Stimulated activated CD4-positive, alpha-beta T cell treated with anti-CD3 and anti-CD28 coated beads, Interleukin-12 subunit alpha, Interleukin-12 subunit beta, amount 100 ng/mL, for 4 hours (primary cell): Measurements from ENCODE around the gene EVL.

Source experiments
- DNase-seq: peaks from one replicate; pipeline ENCODE4 v3.0.0-alpha.2; 2020

Gene EVL

DNA sequence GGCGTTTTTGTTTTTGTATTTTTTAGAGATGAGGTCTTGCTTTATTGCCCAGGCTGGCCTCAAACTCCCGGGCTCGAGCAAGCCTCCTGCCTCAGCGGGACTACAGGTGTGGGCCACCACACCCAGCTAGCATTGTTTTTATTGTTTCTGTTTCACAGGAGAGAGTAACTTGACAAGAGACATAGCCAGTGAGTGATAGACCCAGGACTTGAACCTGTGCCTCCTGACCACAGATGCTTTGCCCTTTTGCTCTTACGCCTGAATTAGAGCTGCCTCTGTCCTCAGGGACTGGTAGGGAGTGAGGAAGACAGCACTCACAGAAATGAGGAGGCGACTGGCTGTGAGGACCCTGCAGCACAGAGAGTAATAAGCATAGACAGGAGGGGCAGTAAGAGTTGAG lies 2.3 kb downstream of the EVL start:
- DNase-seq = no peak

DNA sequence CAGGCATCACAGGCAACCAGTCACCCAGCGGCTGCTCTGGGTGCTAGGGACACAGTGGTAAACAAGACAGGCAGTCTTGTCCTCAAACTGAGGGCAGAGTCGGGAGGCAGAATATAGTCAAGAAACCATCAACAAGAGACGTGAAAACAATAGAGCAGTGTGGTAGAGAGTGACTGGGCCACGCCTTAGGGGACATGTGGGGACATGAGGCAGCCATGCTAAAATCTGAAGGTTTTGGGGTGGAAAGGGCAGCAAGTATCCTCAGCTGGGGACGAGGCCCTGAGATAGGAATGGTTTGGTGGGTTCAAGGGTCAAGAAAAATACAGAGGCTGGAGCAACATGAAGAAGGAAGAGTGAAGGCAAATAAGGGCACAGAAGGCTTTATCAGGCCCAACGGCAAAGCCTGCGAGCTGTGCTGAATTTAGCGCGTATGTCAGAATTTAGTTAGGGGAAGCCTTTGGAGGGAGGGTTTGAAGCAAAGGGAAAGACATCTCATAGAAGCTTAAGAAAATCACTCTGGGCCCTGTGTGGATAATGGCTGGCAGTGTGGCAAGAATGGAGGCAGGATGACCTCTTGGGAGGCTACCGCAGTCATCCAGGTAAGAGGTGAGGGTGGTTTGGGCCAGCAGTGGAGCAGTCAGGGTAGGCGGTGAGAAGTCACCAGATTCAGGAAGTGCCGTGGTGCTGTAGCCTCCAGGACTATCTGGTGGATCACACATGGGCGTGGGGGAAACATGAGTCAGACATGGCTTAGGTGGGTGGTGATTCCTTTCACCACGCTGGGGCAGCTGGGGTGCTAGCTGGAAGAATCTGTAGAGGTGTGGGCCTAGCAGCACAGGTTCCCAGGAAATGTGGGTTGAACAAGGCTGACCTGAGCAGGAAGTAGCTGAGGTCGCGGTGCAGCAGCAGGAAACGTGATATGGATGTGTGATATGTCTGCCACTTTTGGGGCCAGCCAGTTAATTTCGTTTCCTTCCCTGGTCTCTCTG lies 3.0 kb downstream of the EVL start:
- peak; percentile 75 for DNase-seq

GRCh38 chr14:100069161-100069800 lies 4.1 kb downstream of the EVL start:
- DNase-seq = no peak

GRCh38 chr14:100070310-100070709 lies 5.1 kb downstream of the EVL start:
- no peak for DNase-seq

DNA sequence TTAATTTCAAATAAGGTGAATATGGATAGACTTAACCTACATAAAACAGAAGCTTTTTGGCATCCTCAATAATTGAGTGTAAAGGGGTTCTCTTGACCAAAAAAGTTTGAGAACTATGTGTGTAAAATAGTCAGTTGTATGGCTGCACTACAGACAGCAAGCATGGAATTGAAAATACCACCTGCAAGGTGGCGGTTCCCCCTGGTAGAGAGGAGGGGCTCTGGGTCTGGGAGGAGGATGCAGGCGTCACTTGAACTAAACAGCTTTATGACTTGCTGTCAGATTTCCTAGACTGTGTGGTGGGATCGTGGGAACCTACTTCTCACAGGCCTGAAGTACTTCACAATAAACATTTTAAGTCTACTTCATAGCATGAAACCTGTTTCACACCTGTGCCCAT lies 6.3 kb downstream of the EVL start:
- DNase-seq = no peak

DNA sequence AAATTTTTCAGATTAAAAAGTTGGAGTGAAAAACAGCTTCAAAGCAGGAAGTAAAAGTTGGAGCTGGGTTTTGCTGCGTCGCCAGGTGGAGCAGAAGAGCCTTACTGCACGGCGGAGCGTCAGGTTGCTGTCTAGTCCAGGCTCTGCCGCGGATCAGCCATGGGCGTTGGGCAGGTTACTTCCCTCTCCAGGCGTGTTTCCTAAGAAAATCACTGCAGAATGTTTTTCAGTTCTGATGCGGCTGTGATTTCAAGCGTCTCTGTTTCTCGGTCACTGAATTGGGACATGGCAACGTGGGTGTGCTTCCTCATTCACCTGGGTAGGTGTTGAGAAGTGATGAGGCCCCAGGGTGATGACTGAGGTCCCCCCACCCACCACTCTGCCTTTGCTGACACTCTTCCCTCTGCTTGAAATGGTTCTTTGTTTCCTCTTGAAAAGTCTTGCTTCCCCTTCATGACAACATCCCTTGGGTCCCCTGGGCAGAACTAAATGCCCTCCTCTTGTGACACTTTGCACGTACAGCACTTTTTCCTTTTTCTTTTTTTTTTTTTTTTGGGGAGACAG lies 7.6 kb downstream of the EVL start:
- DNase-seq = peak; percentile 52

DNA sequence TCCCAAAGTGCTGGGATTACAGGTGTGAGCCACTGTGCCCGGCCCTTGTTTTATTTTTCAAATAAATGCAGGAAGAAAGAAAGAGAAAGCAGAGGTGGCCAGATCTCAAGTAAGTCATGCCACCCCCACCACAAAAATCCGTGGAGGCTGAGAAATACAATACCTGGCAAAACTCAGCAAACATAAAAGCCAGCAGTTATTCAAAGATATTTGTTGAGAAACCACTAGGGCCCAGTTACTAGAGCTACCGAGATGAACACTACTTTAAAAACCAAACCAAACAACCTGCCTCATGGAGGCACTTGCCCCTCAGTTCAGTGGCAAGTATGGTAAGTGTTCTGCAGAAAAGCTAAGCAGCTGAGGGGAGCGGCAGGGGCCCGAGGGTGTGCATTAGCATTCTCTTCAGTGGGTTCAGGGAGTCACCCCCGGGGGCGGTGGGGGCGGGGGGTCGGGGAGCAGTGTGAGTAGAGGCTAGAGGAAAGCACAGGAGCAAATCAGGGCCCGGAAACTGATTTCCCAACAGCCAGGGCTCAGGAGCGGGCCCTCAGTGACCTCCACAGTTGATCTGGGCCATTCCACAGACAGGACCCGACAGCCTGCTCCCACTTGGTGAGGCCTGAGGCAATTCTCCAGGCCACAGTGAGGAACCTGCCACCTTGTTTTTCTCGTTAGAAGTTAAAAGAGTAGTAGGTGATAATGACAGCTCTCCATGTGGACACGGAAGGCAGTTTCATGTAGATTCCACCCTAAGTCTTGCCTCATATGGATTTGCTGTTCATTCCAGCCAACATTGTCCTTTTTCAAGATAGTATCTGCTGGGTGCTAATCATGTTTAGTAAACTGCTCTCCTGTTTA lies 8.6 kb downstream of the EVL start:
- no peak for DNase-seq

DNA sequence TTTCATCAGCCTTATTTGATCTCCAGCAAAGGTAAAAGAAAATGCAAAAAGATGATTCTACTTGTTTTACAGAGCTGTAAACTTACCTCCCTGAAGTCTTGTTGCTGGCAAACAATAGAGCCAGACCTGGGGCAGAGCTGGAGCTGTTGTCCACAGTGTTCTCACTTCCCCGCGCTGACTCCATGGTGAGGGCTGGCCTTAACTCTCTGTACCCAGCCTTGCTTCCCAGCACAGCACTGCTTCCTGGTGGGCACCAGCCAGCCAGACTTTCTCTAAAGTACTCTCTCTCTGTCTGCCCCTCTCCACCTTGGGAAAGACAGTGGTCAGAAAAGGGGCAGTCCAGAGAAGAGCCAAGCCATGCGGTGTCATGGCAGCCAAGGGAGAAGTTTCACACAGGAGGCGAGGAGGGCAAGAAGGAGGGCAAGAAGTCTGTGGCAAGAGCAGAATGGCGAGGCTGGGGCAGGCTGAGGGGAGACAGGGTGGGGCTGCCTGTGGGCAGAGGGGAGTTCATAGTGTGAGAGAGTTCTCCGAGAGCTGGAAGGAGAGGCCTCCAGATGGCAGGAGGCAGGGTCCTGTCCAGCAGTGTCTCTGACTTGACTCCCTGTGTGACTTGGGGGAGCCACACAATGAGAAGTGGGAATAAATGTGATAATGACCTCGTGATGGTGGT lies 9.3 kb downstream of the EVL start:
- DNase-seq = no peak

DNA sequence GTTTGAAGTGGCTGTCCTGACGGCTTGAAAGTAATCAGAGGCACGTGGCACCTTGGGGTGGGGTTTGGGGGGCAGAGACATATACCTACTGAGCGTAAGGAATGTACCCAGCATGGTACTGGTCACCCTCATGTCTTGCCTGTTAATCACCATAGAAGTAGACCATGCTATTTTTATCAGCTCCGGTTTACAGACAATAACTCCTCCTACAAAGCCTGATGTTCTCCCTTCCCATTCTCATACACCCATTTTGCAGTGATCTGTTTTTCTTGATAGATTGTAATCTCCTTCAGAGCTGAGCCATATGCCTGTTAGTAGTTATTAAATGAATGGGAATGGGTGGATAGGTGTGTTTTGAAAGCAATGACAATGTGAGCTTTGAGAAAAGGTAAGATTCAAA lies 10.5 kb downstream of the EVL start:
- no peak for DNase-seq

DNA sequence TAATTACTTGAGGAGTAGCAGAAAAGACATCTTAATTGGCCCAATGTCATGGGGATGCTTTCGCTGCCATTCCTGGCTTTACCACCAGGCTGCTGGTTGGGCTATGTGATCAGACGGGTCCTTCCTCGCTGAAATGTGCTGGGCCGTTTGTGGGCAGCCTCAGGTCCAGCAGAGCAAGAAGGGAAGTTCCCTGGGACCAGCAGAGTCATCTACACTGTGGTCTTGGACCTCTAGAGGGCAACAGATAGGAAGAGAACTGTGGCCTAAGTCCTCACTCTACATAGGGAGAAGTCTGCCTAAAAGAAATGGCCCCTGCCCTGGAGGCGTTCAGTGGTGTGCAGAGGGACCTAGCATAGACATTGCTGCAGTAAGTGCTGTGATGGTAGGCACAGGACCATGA lies 10.9 kb downstream of the EVL start:
- no peak for DNase-seq

DNA sequence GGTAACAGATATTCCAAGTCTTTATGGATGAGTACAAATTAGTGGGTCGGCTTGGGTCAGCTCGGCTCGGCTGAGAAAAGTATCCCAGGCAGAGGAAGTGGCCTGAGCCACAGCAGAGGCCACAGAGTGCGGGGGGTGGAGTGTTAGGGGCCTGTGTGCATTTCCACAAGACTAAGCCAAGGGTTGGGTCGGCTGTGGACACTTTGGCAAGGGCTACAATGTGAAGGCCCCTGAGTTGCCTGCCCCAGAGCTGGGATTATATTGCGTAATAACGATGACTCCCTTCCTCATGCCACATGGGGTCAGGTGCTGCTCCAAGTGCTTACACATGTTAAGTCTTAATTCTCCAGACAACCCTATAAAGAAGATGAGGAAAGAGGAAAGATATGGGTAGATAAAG lies 11.4 kb downstream of the EVL start:
- DNase-seq = no peak

GRCh38 chr14:100077441-100077840 lies 12.2 kb downstream of the EVL start:
- no peak for DNase-seq

GRCh38 chr14:100078216-100078803 lies 13.1 kb downstream of the EVL start:
- DNase-seq = no peak

DNA sequence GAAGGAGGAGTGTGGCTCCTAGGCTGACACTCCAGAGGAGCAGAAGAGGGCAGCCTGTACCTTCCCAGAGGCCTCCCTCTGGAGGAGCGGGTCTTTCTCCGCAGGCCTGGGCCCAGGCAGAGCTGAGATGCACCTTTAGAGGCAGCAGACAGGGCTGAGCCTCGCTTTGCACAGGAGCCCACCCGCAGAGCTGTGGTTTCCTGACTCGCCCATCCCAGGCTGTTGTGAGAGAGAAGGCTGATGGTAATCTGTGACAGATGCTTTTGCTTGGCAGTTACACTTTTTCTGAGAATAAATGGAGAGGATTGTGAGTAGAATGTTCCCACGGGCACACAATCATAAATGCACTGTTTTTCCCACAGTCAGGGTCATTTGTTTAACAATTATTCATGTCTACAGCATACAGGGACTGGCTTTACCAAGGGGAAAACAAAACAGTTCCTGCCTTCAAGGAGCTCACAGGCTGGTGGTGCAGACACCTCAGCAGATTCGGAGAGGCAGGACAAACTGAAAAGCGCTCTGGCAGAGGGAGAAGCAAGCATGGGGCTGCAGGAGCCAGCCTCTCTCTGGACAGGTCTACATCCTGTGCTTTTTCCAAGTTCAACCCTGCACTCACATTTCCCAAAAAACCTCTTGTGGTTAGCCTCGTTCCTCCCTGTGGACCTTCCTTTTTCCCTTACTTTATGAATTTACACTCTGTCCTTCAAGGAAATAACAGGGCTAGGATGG lies 13.9 kb downstream of the EVL start:
- DNase-seq = peak; percentile 55

DNA sequence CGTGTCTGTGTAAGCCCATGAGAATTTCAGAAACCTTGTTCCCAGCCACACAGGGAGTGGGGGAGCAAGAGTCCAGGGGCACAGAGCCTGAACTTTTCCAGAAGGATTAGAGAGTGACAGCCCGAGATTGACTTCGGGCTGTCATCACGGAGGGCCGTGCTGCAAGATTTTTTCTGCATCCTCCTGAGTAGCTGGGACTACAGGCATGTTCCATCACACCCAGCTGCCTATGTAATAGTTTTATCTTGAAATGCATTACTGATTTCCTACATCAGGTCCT lies 14.4 kb downstream of the EVL start:
- DNase-seq = no peak

DNA sequence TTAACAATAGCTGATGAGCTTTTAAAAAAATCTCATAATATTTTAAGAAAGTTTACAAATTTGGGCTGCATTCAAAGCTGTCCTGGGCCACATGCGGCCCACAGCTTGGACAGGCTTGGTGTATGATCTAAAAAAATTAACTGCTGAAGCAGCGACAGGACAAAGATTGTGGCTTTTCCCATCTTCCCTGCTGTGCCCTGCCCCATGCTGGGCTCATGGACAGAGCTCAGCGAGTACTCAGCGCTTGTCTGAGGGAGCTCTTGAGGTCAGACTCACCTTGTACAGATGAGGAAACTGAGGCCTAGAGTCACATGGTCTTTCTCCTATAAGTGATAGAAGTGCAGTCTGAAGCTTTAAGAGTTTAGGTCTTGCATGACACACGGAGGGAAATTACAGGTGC lies 15.0 kb downstream of the EVL start:
- no peak for DNase-seq

DNA sequence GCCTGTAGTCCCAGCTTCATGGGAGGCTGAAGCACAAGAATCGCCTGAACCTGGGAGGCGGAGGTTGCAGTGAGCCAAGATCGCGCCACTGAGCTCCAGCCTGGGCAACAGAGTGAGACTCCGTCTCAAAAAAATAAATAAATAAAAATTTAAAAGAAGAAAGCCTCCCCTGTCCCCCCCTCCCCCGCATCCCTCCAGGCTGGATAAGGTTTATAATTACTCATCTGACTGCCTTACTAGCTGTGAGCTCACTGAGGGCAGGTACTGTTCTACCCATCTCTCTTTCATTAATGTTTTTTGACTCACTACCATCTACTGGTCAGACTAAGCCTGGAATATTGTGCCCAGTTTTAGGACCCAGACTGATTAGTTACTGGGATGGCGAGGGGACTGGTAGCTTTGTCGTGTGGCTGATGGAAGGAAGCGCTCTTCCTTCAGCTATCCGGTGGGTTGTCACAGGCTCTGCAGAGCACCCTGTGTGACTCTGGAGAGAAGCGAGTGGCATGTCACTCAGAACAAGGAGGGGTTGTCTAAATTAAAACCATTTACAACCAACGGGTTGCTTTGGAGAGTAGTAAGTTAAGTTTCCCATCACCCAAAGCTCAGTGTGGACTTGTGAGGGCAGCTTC lies 16.9 kb downstream of the EVL start:
- no peak for DNase-seq

DNA sequence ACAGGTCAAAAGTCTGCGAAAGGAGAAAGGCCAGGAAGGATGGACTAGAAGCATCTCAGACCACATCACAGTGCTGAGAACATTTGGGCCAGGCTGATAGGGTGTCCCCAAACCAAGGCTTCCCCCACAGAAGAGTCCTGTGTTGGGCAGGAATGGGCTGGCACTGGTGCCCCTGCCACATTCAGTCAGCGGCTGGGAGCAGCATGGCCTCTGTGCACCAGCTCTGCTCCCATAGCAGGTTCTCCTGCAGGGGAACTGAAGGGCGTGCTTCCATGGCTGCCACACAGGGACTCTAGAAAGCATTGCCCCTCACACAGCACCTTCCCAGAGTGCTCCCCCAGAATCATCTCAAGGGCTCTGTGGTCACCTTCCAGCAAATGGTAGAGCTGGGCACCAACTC lies 17.5 kb downstream of the EVL start:
- DNase-seq = no peak

GRCh38 chr14:100083706-100084105 lies 18.5 kb downstream of the EVL start:
- DNase-seq = no peak

DNA sequence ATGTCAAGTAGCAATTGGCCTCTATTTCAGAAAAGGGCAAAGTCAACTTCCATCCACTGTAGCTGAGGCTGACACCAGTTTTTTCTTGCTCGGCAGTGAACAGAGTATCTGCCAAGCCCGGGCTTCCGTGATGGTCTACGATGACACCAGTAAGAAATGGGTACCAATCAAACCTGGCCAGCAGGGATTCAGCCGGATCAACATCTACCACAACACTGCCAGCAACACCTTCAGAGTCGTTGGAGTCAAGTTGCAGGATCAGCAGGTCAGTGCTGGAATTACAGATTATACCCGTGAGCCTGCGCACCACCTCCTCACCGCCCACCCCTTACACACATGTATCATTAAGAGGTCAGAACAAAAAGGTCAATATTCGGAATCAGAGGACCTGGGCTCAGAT lies 19.4 kb downstream of the EVL start:
- DNase-seq = no peak

DNA sequence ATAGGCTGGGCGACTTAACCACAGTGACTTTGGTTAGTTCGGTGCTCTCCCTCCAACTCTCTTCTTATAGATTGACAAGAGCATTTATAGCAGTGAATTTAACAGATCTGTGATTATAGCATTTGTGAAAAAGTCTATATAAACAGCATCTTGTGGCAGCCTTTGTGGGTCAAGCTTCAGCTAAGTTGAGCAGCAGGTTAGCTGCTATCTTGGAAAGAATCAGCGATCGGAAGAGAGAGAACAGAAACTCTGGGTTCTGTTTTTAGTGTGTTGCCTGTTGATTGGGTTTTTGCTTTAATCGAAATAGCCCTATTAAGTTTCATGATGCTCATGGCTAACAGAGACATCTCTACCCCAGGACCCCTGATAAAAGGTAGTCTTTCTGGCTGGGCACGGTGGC lies 20.2 kb downstream of the EVL start:
- no peak for DNase-seq
